Keratinocyte (primary cell): Measurements from ENCODE around the gene CEP57L1. TPM values are rescaled to one million over a fixed set of nuclear protein-coding genes. Genes with fewer than 3 reads are reported as not detected.

Source experiments
- DNase-seq: peaks from one replicate; pipeline ENCODE4 v3.0.0-alpha.2; 2011; ENCODE audit warnings: low read depth, missing footprints, low spot score
- FAIRE-seq: peaks from 2 replicates; lab custom pipeline; 2011; peaks lifted over from hg19 to GRCh38; lab: Jason Lieb, UNC
- H2AFZ ChIP-seq: 2 replicates; pipeline ENCODE4 v1.6.0; 2012; ENCODE audit warnings: low read length, control low read depth, inconsistent platforms; ENCODE audit not compliant: control insufficient read depth
- H3K27ac ChIP-seq: 2 replicates; pipeline ENCODE4 v1.5.1; 2011; ENCODE audit warnings: low read length; ENCODE audit not compliant: control insufficient read depth, insufficient read depth
- H3K27me3 ChIP-seq: 3 replicates; pipeline ENCODE4 v1.6.0; 2011; ENCODE audit warnings: low read length; ENCODE audit not compliant: control insufficient read depth, insufficient read depth; ENCODE audit errors: extremely low read depth
- H3K36me3 ChIP-seq, 2 experiments: 2 replicates in 1 of 2; 3 replicates in 1 of 2; pipeline ENCODE4 v1.5.1; 2011; ENCODE audit warnings: low read length in 2 of 2, mild to moderate bottlenecking in 1 of 2; ENCODE audit not compliant: control insufficient read depth in 2 of 2, insufficient read depth in 2 of 2; ENCODE audit errors: extremely low read depth in 1 of 2
- H3K4me1 ChIP-seq: 3 replicates; pipeline ENCODE4 v1.5.1; 2011; ENCODE audit warnings: low read length; ENCODE audit not compliant: control insufficient read depth, insufficient read depth; ENCODE audit errors: extremely low read depth
- H3K4me2 ChIP-seq: 3 replicates; pipeline ENCODE4 v1.6.0; 2011; ENCODE audit warnings: low read depth, low read length; ENCODE audit not compliant: control insufficient read depth, insufficient read depth; ENCODE audit errors: extremely low read depth
- H3K4me3 ChIP-seq, 3 experiments: fragments of 200-600 bp in 1 of 3; sonication (generic) in 1 of 3; 2 replicates in 2 of 3; 3 replicates in 1 of 3; pipeline ENCODE4 v1.5.1; 2011 to 2016; ENCODE audit warnings: low read length in 3 of 3, mild to moderate bottlenecking in 3 of 3, control low read depth in 2 of 3, inconsistent platforms in 1 of 3, low read depth in 1 of 3, mixed read lengths in 1 of 3, mixed run types in 1 of 3, moderate library complexity in 1 of 3; ENCODE audit not compliant: control insufficient read depth in 2 of 3, insufficient read depth in 2 of 3; ENCODE audit errors: extremely low read depth in 1 of 3
- H3K79me2 ChIP-seq: 2 replicates; pipeline ENCODE4 v1.6.0; 2012; ENCODE audit warnings: low read length; ENCODE audit not compliant: control insufficient read depth, insufficient read depth
- H3K9ac ChIP-seq: 3 replicates; pipeline ENCODE4 v1.6.0; 2011; ENCODE audit warnings: low read length; ENCODE audit not compliant: control insufficient read depth, insufficient read depth; ENCODE audit errors: extremely low read depth
- H3K9me1 ChIP-seq: 3 replicates; pipeline ENCODE4 v1.6.0; 2011; ENCODE audit warnings: low read length; ENCODE audit not compliant: control insufficient read depth, insufficient read depth; ENCODE audit errors: extremely low read depth
- H3K9me3 ChIP-seq: 2 replicates; pipeline ENCODE4 v1.5.1; 2012; ENCODE audit warnings: low read depth, low read length; ENCODE audit not compliant: control insufficient read depth
- H4K20me1 ChIP-seq: 3 replicates; pipeline ENCODE4 v1.6.0; 2011; ENCODE audit warnings: low read length; ENCODE audit not compliant: control insufficient read depth, insufficient read depth; ENCODE audit errors: extremely low read depth
- EZH2 ChIP-seq: IDR thresholded peaks from one replicate; pipeline ENCODE4 v1.6.1; 2012; ENCODE audit warnings: inconsistent platforms, mild to moderate bottlenecking, low read length, moderate library complexity
- dilution Hi-C: fragments of 300-500 bp; cut with MboI; formaldehyde crosslinking; loops from one replicate; pipeline ENCODE4 v1.7.0; 2020; ENCODE audit warnings: low sequenced_read_pairs; ENCODE audit not compliant: extremely low pct_ligation_motif_present
- polyA plus RNA-seq, 5 experiments: library from polyadenylated mRNA; depleted of rRNA in 3 of 5; stranded (reverse) in 3 of 5; stranded (forward) in 1 of 5; unstranded in 1 of 5; fragments of >200 nt; gene quantifications; 1 replicate in 1 of 5; 2 replicates in 3 of 5; 3 replicates in 1 of 5; pipeline versions ENCODE4 v1.2.1 to v1.2.3, GENCODE V29; 2011 to 2012; ENCODE audit warnings: missing spikeins in 2 of 5, low read depth in 1 of 5, low replicate concordance in 1 of 5
- TF ChIP-seq, protein P1 (sequence below), 3 experiments: IDR thresholded peaks in 1 of 3; conservative IDR thresholded peaks in 1 of 3; optimal IDR thresholded peaks in 1 of 3; 2 replicates in 2 of 3; 3 replicates in 1 of 3; pipeline versions ENCODE3 to v1.5.1; 2011; ENCODE audit warnings: low read length in 3 of 3, mild to moderate bottlenecking in 3 of 3, moderate library complexity in 2 of 3, control low read depth in 1 of 3, inconsistent platforms in 1 of 3; ENCODE audit not compliant: insufficient read depth in 2 of 3; ENCODE audit errors: extremely low read depth in 1 of 3

The CEP57L1 gene
- polyA plus RNA-seq, 1 donor (not counting 4 experiments of a cell fraction or from before 2014, with no cell fraction given): 14.2 TPM

DNA sequence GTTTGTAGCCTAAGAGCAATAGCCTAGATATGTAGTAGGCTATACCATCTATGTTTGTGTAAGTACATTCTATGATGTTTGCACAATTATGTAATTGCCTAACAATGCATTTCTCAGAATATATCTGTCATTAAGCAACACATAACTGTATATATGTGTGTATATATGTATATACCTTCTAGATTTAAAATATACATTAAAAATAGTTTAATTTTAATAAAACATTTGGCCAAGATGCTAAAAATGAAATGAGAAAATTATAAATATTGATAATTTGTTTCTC lies 21.2 kb upstream of the CEP57L1 start:
- FAIRE-seq (no peak), DNase-seq (no peak)
- H3K4me2 ChIP-seq: no peak overlapping the region
- H3K4me3 ChIP-seq: no peak overlapping the region
- no peaks in the 10 kb centered on the region for H3K4me1 ChIP-seq
- no peaks in the 10 kb centered on the region for H3K9me1 ChIP-seq
- H2AFZ ChIP-seq: no peak overlapping the region
- no peaks in the 10 kb centered on the region for H3K79me2 ChIP-seq
- H3K36me3 ChIP-seq: no peaks in the 10 kb centered on the region
- no peak overlapping the region for H3K27ac ChIP-seq
- no peaks in the 10 kb centered on the region for H3K27me3 ChIP-seq
- TF ChIP-seq, protein P1, sequence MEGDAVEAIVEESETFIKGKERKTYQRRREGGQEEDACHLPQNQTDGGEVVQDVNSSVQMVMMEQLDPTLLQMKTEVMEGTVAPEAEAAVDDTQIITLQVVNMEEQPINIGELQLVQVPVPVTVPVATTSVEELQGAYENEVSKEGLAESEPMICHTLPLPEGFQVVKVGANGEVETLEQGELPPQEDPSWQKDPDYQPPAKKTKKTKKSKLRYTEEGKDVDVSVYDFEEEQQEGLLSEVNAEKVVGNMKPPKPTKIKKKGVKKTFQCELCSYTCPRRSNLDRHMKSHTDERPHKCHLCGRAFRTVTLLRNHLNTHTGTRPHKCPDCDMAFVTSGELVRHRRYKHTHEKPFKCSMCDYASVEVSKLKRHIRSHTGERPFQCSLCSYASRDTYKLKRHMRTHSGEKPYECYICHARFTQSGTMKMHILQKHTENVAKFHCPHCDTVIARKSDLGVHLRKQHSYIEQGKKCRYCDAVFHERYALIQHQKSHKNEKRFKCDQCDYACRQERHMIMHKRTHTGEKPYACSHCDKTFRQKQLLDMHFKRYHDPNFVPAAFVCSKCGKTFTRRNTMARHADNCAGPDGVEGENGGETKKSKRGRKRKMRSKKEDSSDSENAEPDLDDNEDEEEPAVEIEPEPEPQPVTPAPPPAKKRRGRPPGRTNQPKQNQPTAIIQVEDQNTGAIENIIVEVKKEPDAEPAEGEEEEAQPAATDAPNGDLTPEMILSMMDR (optimal IDR thresholded peaks at IDR 0.05 in 1 of 3, IDR thresholded peaks at IDR 0.05 in 1 of 3, conservative IDR thresholded peaks at IDR 0.05 in 1 of 3; ENCODE audit: extremely low read depth in 1 of 3, insufficient read depth in 2 of 3, low read length in 3 of 3): no peak
- no peak for TF ChIP-seq EZH2
- H4K20me1 ChIP-seq: no peaks in the 10 kb centered on the region
- H3K9ac ChIP-seq: no peak overlapping the region
- H3K9me3 ChIP-seq: no peaks in the 10 kb centered on the region
- dilution Hi-C loops: no loop called here

DNA sequence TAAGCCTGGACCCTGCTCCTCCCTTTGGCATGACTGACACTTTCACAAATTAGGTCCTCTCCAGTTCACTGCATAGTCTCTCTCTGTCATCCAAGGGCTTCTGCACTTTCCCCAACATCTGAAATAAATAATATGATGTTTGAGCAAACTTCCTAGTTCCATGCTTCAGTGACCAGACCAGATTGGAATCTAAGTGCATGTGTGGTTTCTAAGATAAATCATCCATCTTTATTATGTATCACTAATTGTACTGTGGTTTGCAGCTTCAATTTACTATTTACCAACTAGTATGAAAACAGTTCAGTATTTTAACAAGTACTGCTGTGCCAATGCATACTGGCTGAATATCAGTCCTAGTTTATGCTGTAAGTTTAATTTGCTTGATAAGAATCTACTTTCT lies 19.4 kb upstream of the CEP57L1 start:
- no peaks in the 10 kb centered on the region for H4K20me1 ChIP-seq
- H3K4me2 ChIP-seq: no peak overlapping the region
- H3K9ac ChIP-seq: no peak overlapping the region
- TF ChIP-seq, protein P1 (optimal IDR thresholded peaks at IDR 0.05 in 1 of 3, IDR thresholded peaks at IDR 0.05 in 1 of 3, conservative IDR thresholded peaks at IDR 0.05 in 1 of 3; ENCODE audit: extremely low read depth in 1 of 3, insufficient read depth in 2 of 3, low read length in 3 of 3): no peak
- TF ChIP-seq EZH2: no peak
- no peak overlapping the region for H3K27ac ChIP-seq
- H3K9me1 ChIP-seq: no peaks in the 10 kb centered on the region
- no peak for DNase-seq
- no peak for FAIRE-seq
- no peaks in the 10 kb centered on the region for H3K36me3 ChIP-seq
- no peaks in the 10 kb centered on the region for H3K9me3 ChIP-seq
- no peak overlapping the region for H3K4me3 ChIP-seq
- no peak overlapping the region for H2AFZ ChIP-seq
- H3K4me1 ChIP-seq: no peaks in the 10 kb centered on the region
- dilution Hi-C loops: no loop called here
- H3K27me3 ChIP-seq: no peaks in the 10 kb centered on the region
- H3K79me2 ChIP-seq: no peaks in the 10 kb centered on the region
